ENCODE data around the gene EDDM3A.

GRCh38 chr14:20792556-20792955 lies 46.9 kb downstream of the EDDM3A start:
- TF ChIP-seq CTCF (IDR thresholded peaks at IDR 0.05; ENCODE audit: poor library complexity, severe bottlenecking) (no peak), RAD21 (conservative IDR thresholded peaks at IDR 0.05) (no peak), SMC3 (conservative IDR thresholded peaks at IDR 0.05; ENCODE audit: poor library complexity) (no peak), POLR2AphosphoS5 (IDR thresholded peaks at IDR 0.05) (no peak)
